Immature natural killer cell (primary cell): ENCODE measurements around the gene CCDC9B. TPM values are rescaled to one million over a fixed set of nuclear protein-coding genes. Genes with fewer than 3 reads are reported as not detected.

Experiments
- DNase-seq, 3 donors: peaks; one replicate each; pipeline ENCODE4 v3.0.0; 2022; ENCODE audit warnings: mixed read lengths in 1 of 3
- H3K27ac Mint-ChIP-seq, 6 donors: one replicate each; pipeline ENCODE4 v1.8.0; 2020; ENCODE audit warnings: mixed read lengths in 6 of 6, mild to moderate bottlenecking in 5 of 6, inconsistent platforms in 4 of 6, moderate library complexity in 3 of 6
- H3K27me3 Mint-ChIP-seq, 3 donors: one replicate each; pipeline ENCODE4 v1.8.0; 2020 to 2021; ENCODE audit warnings: low read depth in 3 of 3, mild to moderate bottlenecking in 3 of 3, mixed read lengths in 3 of 3, moderate library complexity in 3 of 3, inconsistent platforms in 1 of 3
- H3K36me3 Mint-ChIP-seq, 3 donors: one replicate each; pipeline ENCODE4 v1.8.0; 2020; ENCODE audit warnings: mixed read lengths in 3 of 3, inconsistent platforms in 2 of 3, mild to moderate bottlenecking in 2 of 3
- H3K4me1 Mint-ChIP-seq, 2 donors: one replicate each; pipeline ENCODE4 v1.8.0; 2020; ENCODE audit warnings: inconsistent platforms in 2 of 2, mild to moderate bottlenecking in 2 of 2, mixed read lengths in 2 of 2, moderate library complexity in 1 of 2
- H3K4me3 Mint-ChIP-seq, 5 donors: one replicate each; pipeline ENCODE4 v1.8.0; 2020; ENCODE audit warnings: mild to moderate bottlenecking in 5 of 5, mixed read lengths in 5 of 5, inconsistent platforms in 3 of 5, moderate library complexity in 3 of 5
- H3K9me3 Mint-ChIP-seq, 6 donors: one replicate each; pipeline ENCODE4 v1.8.0; 2020; ENCODE audit warnings: mild to moderate bottlenecking in 6 of 6, mixed read lengths in 6 of 6, inconsistent platforms in 4 of 6, moderate library complexity in 3 of 6
- polyA plus RNA-seq, 3 donors: library from polyadenylated mRNA; unstranded; fragments of 300-500 nt; fragmentation: Illumina TruSeq; gene quantifications; one replicate each; pipeline ENCODE4 v1.2.3, GENCODE V29; 2021

The CCDC9B gene
- polyA plus RNA-seq, 3 donors from 2014 or later, result 0.09 to 0.46 TPM; not detected in 1

GRCh38 chr15:40310993-40311392, 29.7 kb downstream of the CCDC9B start:
- peaks cover 77 to 81% of the 10 kb centered on the region in 2 donors for H3K4me1 Mint-ChIP-seq
- peak overlapping the region in 2 of 6 donors; percentile 33 to 56 for H3K27ac Mint-ChIP-seq
- no peaks in the 10 kb centered on the region for H3K36me3 Mint-ChIP-seq

GRCh38 chr15:40310001-40310959, 30.5 kb downstream of the CCDC9B start:
- Mint-ChIP-seq H3K4me1 (peaks cover 76 to 81% of the 10 kb centered on the region in 2 donors), H3K36me3 (no peaks in the 10 kb centered on the region), H3K9me3 (no peaks in the 10 kb centered on the region), H3K27me3 (peaks cover 2 to 4% (median 3%) of the 10 kb centered on the region in 3 donors), H3K27ac (peak overlapping the region; percentile 87 to 97 (median 93)), H3K4me3 (peak overlapping the region; percentile 80 to 99 (median 95))
- peak; percentile 50 to 64 (median 59) for DNase-seq

More at GRCh38 chr15:40310993-40311392, 29.7 kb downstream of the CCDC9B start:
- Mint-ChIP-seq H3K27me3 (peaks cover 2 to 4% (median 3%) of the 10 kb centered on the region in 3 donors), H3K4me3 (no peak overlapping the region), H3K9me3 (no peaks in the 10 kb centered on the region)
- DNase-seq, result no peak

GRCh38 chr15:40309344-40309862, 31.3 kb downstream of the CCDC9B start:
- H3K27me3 Mint-ChIP-seq, result peaks cover 2 to 4% (median 3%) of the 10 kb centered on the region in 3 donors
- H3K4me3 Mint-ChIP-seq, result peak overlapping the region; percentile 94 to 99 (median 97)
- H3K4me1 Mint-ChIP-seq, result peaks cover 75 to 81% of the 10 kb centered on the region in 2 donors
- H3K9me3 Mint-ChIP-seq, result no peaks in the 10 kb centered on the region
- peak overlapping the region; percentile 90 to 97 (median 94) for H3K27ac Mint-ChIP-seq
- no peak for DNase-seq
- peaks cover 0 to 3% (median 0%) of the 10 kb centered on the region in 3 donors for H3K36me3 Mint-ChIP-seq

- Mint-ChIP-seq H3K4me1 (peaks cover 68 to 72% of the 10 kb centered on the region in 2 donors), H3K9me3 (no peaks in the 10 kb centered on the region), H3K36me3 (peaks cover 0 to 10% (median 0%) of the 10 kb centered on the region in 3 donors), H3K4me3 (peak within 1 kb of the TSS; percentile 94 to 99 (median 97)), H3K27ac (peak within 1 kb of the TSS; percentile 90 to 97 (median 94)), H3K27me3 (peaks cover 0 to 5% (median 4%) of the 10 kb centered on the region in 3 donors)
- DNase-seq, result peak; percentile 70 to 74 (median 74)
These were observed 33.1 kb downstream of the CCDC9B start, which contains the start of gene PLCB2 for GRCh38 chr15:40307421-40308211. TSS of gene PLCB2 (minus strand) at chr15:40307935. CDS start at chr15:40307672, 263 bp downstream.

DNA sequence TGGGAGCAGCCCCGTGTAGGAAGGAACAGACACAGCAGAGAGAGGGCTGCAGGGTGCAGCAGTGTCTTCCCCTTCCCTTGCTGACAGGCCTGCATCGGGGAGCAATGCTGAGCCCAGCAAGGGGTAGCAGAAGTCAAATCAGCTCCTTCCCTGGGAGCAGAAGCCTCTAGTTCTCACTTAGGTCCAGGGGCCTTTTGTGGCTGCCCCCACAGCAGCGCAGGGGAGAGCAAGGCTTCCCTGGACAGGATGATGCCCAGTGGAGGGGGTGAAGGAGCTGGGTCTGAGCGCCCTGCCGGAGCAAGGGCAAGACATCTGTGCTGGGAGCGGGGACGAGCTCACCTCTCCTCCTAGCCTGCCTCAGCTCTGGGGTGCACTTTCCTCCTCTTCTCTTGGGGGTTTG, 33.8 kb downstream of the CCDC9B start:
- Mint-ChIP-seq H3K27ac (peak overlapping the region; percentile 90 to 97 (median 94)), H3K4me3 (peak overlapping the region; percentile 94 to 99 (median 97)), H3K4me1 (peaks cover 61 to 65% of the 10 kb centered on the region in 2 donors), H3K36me3 (peaks cover 0 to 10% (median 0%) of the 10 kb centered on the region in 3 donors), H3K27me3 (peaks cover 0 to 5% (median 4%) of the 10 kb centered on the region in 3 donors), H3K9me3 (no peaks in the 10 kb centered on the region)
- no peak for DNase-seq

DNA sequence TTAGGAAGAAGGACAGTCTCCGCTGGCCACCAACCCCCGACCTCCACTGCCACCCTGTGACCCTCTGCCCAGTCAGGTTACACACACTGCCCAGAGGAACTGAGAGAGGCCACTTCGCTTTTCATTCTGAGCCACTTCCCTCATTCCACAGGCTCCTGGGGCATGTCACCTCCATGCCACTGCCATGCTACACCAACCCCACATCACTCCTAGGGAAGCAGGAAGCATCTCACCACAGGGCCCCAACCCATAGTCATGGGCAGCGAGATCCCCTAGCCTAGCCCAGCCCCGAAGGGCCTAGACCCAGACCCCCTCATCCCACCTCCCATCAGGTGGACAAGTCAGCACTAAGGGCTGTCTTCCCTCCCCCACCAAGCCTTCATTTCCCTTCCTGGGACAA, 34.4 kb downstream of the CCDC9B start:
- Mint-ChIP-seq H3K27me3 (peaks cover 0 to 5% (median 4%) of the 10 kb centered on the region in 3 donors), H3K4me1 (peaks cover 61 to 62% of the 10 kb centered on the region in 2 donors), H3K27ac (peak overlapping the region; percentile 90 to 97 (median 94)), H3K4me3 (peak overlapping the region; percentile 94 to 99 (median 97)), H3K36me3 (peaks cover 0 to 10% (median 0%) of the 10 kb centered on the region in 3 donors), H3K9me3 (no peaks in the 10 kb centered on the region)
- no peak for DNase-seq

DNA sequence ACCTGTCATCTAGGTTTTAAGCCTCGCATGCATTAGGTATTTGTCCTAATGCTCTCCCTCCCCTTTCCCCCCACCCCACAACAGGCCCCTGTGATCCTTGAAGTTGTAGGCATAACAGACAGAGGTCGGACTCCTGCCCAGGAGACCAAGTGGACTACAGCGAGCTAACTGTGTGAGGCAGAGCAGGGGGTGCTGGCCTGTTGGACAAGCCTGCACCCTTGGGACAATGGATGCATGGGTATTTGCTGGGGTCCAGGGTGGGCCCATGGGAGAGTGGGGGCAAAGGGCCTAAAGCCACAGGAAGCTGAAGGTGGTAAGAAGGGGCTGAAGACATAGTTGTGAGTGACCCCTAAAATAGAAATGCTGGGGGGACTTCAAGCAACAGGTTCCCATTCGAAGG, 35.5 kb downstream of the CCDC9B start:
- Mint-ChIP-seq H3K36me3 (peaks cover 6 to 18% (median 7%) of the 10 kb centered on the region in 3 donors), H3K4me1 (peaks cover 59 to 61% of the 10 kb centered on the region in 2 donors), H3K4me3 (peak overlapping the region; percentile 13 to 99 (median 51)), H3K9me3 (no peaks in the 10 kb centered on the region), H3K27me3 (peaks cover 0 to 5% (median 4%) of the 10 kb centered on the region in 3 donors), H3K27ac (peak overlapping the region in 2 of 6 donors; percentile 35 to 64)
- DNase-seq, result no peak

DNA sequence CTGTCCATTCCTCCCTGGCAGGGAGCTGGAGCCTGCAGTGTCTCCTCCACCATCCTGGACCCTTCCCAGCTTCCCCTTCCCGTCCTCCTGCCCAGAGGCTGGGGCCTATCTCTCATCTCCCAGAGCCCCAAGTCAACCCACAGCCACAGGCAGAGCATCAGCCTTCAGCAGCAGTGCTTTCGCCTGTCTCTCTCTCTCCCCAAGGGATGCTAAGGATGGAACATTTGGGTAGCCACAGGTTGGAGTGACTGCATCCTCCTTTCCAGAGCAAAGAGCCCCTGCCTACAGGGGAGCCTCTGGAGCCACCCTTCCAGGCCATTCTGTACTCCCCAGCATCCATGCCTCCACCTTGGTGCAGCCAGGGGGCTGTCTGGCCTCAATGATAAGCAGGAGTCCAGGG, 37.2 kb downstream of the CCDC9B start:
- no peak for DNase-seq
- Mint-ChIP-seq H3K27me3 (peaks cover 0 to 5% (median 2%) of the 10 kb centered on the region in 3 donors), H3K36me3 (peaks cover 15 to 32% (median 18%) of the 10 kb centered on the region in 3 donors), H3K27ac (peak overlapping the region in 2 of 6 donors; percentile 35 to 55), H3K4me1 (peaks cover 45 to 53% of the 10 kb centered on the region in 2 donors), H3K4me3 (no peak overlapping the region), H3K9me3 (no peaks in the 10 kb centered on the region)

DNA sequence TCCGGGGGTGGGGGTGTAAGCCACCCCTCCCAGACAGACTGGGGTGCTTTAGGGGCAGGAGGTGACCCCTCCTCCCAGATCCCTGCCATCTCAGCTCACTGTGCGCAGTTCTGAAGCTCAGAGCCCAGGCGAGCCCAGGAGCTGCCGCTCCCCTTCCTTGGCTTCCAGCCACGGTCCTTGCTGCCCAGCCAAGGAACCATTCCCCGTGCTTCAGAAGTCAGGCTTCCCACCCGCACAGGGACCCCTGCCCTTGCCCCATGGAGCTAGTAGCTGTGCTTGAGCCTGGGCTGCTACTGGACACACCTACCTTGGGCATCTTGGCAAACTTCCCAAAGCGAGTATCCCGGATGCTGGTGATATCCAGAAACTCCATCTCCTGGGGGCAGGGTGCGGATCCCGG, 37.8 kb downstream of the CCDC9B start:
- no peak for DNase-seq
- H3K27me3 Mint-ChIP-seq, result peaks cover 0 to 5% (median 2%) of the 10 kb centered on the region in 3 donors
- no peaks in the 10 kb centered on the region for H3K9me3 Mint-ChIP-seq
- H3K36me3 Mint-ChIP-seq, result peaks cover 15 to 33% (median 18%) of the 10 kb centered on the region in 3 donors
- H3K4me3 Mint-ChIP-seq, result no peak overlapping the region
- peaks cover 42 to 49% of the 10 kb centered on the region in 2 donors for H3K4me1 Mint-ChIP-seq
- H3K27ac Mint-ChIP-seq, result no peak overlapping the region

DNA sequence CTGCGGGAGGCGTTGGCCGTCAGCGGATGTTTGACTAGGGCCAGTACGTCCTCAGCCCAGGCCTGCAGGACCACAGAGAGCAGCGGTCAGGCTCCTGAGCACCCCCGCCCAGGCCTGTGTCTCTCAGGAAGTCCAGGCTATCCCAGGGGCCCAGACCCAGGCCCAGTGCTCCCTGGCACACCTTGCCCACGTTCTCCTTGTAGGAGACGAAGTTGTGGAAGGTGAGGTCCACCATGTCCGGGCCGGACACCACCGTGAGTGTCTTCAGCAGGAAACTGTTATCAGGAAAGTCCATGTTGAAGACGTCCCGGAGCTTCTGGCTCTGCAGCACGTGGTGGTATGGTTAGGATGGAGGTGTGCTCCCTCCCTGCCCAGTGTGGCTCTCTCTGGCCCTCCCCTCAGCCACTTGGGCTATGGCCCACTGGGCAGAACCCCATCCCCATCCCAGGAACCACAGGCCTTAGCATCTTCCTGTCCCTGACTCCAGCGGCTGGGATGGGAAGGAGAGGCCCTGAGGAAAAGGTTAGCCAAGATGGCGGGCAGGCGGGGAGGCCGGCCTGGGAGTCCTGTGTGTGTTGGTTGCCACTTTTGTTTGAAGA, 38.4 kb downstream of the CCDC9B start:
- peaks cover 20 to 39% (median 24%) of the 10 kb centered on the region in 3 donors for H3K36me3 Mint-ChIP-seq
- H3K4me1 Mint-ChIP-seq, result peaks cover 41 to 49% of the 10 kb centered on the region in 2 donors
- no peak overlapping the region for H3K4me3 Mint-ChIP-seq
- peaks cover 0 to 4% (median 2%) of the 10 kb centered on the region in 3 donors for H3K27me3 Mint-ChIP-seq
- H3K9me3 Mint-ChIP-seq, result no peaks in the 10 kb centered on the region
- H3K27ac Mint-ChIP-seq, result no peak overlapping the region
- DNase-seq, result no peak

DNA sequence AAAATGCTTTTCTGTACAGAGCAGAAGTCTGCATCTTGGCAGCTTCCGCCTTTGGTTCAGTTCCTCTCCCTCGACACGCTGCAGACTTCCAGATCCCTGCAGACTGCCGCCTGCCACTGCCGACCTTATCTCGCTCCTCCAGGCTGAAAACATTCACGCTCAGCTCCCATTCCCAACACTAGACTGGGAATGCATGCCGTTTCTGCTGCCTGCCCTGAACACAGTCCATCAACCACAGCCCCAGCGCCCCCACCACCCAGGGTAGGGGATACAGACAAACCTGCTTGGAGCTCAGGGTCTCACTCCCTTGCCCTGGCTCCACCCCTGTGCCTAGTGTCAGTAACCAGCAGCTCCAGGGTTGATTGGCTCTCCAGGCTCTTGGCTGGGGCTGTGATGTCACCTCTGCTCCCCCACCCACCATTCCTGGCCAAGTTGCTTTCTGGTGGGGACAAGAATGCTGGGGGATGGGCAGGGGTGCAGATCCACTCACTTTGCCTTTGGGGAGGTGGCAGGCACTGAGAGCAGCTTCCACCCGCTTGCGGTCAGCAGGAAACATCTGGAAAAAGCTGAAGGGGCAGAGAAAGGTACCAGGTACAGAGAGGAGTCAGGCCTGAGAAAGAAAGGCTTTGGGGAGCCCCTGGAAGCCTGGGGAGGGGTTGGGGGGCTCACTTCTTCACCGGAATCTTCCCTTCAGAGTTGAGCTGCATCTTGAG, 39.1 kb downstream of the CCDC9B start:
- Mint-ChIP-seq H3K36me3 (peaks cover 20 to 47% (median 24%) of the 10 kb centered on the region in 3 donors), H3K27me3 (peaks cover 0 to 4% (median 0%) of the 10 kb centered on the region in 3 donors), H3K4me1 (peaks cover 40 to 46% of the 10 kb centered on the region in 2 donors), H3K27ac (peak overlapping the region in 1 of 6 donors; percentile 22), H3K9me3 (no peaks in the 10 kb centered on the region), H3K4me3 (no peak overlapping the region)
- no peak for DNase-seq

- peaks cover 20 to 51% (median 24%) of the 10 kb centered on the region in 3 donors for H3K36me3 Mint-ChIP-seq
- peak overlapping the region in 1 of 6 donors; percentile 50 for H3K27ac Mint-ChIP-seq
- peaks cover 0 to 4% (median 0%) of the 10 kb centered on the region in 3 donors for H3K27me3 Mint-ChIP-seq
- peaks cover 33 to 38% of the 10 kb centered on the region in 2 donors for H3K4me1 Mint-ChIP-seq
- no peak overlapping the region for H3K4me3 Mint-ChIP-seq
- H3K9me3 Mint-ChIP-seq, result no peaks in the 10 kb centered on the region
- no peak for DNase-seq
These were observed 40.0 kb downstream of the CCDC9B start for GRCh38 chr15:40300771-40301170.
